SU-DHL-6 (cell line): Measurements from ENCODE around the gene CADM1.

Source experiments
- CTCF ChIP-seq: fragments of 200-600 bp; sonication (generic); IDR thresholded peaks from one replicate; pipeline ENCODE4 v1.5.1; 2017; ENCODE audit warnings: antibody characterized with exemption, mild to moderate bottlenecking, low read length, moderate library complexity; ENCODE audit not compliant: insufficient read depth, poor library complexity, severe bottlenecking
- EZH2phosphoT487 ChIP-seq: fragments of 200-600 bp; sonication (generic), shearing (Covaris generic); conservative IDR thresholded peaks from 2 replicates; pipeline ENCODE4 v1.6.1; 2018; ENCODE audit warnings: mild to moderate bottlenecking, antibody characterized with exemption, low read length, moderate library complexity, mixed read lengths

DNA sequence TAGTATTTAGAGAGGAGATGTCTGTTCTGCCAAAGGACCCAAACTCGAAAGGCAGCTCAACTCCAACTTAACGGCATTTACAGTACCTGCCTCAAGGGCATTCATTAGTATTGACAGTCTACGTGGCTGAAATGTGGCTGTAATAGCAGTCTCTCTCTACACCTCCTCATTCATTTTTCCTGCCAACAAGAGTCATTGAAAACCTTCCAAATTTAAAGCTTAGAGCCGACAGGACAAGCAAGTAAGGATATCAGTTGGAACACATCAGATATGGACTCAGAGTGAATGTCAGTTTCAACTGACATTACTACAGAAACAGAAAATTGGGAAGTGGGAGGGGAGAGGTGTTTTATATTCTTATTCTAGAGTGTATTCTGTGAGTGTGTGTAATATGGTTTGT is 253.1 kb downstream of the CADM1 start:
- TF ChIP-seq CTCF (no peak), EZH2phosphoT487 (no peak)
